Mucosa of descending colon (tissue), 3 donors: ENCODE results near the gene GDF2. TPM values are rescaled to one million over a fixed set of nuclear protein-coding genes. Genes with fewer than 3 reads are reported as not detected.

Source experiments
- ATAC-seq: fragments of 200-7000 bp; cut with Tn5 transposase; one replicate; pipeline ENCODE4 v1.9.1; 2020; ENCODE audit warnings: mild to moderate bottlenecking, moderate library complexity
- DNase-seq, 3 donors: peaks; one replicate each; pipeline ENCODE4 v3.0.0-alpha.2; 2020
- H3K36me3 ChIP-seq: fragments of 200-600 bp; one replicate; pipeline ENCODE4 v1.8.0; 2021; ENCODE audit warnings: low read depth, mild to moderate bottlenecking
- H3K4me1 ChIP-seq: fragments of 200-600 bp; one replicate; pipeline ENCODE4 v1.8.0; 2021; ENCODE audit warnings: low read depth, mild to moderate bottlenecking
- H3K4me3 ChIP-seq: fragments of 200-600 bp; one replicate; pipeline ENCODE4 v1.8.0; 2021; ENCODE audit warnings: mild to moderate bottlenecking
- H3K9me3 ChIP-seq: fragments of 200-600 bp; one replicate; pipeline ENCODE4 v1.8.0; 2021; ENCODE audit warnings: mild to moderate bottlenecking
- intact Hi-C, 2 donors: fragments of 100-400 bp; cut with DNase I in 1 of 2; cut with micrococcal nuclease in 1 of 2; formaldehyde crosslinking; loops; one replicate each; pipeline versions ENCODE4 v1.11.0 to v1.11.1; 2022; cut with DNase I, micrococcal nuclease
- total RNA-seq, 3 donors: library from RNA; stranded (reverse); fragmentation: NEBNext Ultra II Directional in 2 of 3; extraction: Animal tissue kit (Norgen Biotek cat#: 25700) in 2 of 3; gene quantifications; one replicate each; pipeline versions ENCODE4 v1.2.1 to v1.2.4, GENCODE V29; 2021 to 2023
- TF ChIP-seq, protein P1 (sequence below): fragments of 200-600 bp; IDR thresholded peaks from one replicate; pipeline ENCODE4 v1.8.0; 2022; ENCODE audit warnings: antibody characterized with exemption, mild to moderate bottlenecking
- donor health status: DM: no; HTN: no; CAD: no; lungs with moderate emphysema.
- donor health status: DM: no; HTN: no; CAD: no.
- donor health status: DM: no; HTN: yes; CAD: no.

GDF2 gene
- total RNA-seq, 3 donors from 2014 or later: not detected

DNA sequence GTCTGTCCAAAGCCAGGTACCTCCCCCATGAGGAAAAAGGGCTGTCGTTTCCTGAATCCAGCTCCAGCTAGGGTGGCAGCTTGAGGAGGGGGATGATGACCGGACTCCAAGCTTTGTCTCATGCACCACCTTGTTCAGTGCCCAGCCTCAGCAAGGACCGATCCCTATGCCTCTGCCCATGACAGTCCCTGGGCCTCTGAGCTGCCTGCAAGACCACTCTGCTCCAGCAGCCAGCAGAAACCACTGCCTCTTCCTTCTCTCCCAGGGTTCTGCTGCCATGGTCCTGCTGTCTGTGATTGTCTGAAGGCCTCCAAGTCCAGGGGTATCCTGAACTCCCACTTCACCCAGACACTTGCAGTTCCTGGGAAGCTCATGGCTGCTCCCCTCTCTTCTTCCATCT, 43.5 kb upstream of the GDF2 start:
- DNase-seq: no peak
- intact Hi-C loops: no loop called here
- Histone ChIP-seq H3K9me3 (no peaks in the 10 kb centered on the region), H3K36me3 (no peaks in the 10 kb centered on the region), H3K4me3 (no peak overlapping the region), H3K4me1 (peaks cover 2% of the 10 kb centered on the region)
- no peak for ATAC-seq
- TF ChIP-seq, protein P1, sequence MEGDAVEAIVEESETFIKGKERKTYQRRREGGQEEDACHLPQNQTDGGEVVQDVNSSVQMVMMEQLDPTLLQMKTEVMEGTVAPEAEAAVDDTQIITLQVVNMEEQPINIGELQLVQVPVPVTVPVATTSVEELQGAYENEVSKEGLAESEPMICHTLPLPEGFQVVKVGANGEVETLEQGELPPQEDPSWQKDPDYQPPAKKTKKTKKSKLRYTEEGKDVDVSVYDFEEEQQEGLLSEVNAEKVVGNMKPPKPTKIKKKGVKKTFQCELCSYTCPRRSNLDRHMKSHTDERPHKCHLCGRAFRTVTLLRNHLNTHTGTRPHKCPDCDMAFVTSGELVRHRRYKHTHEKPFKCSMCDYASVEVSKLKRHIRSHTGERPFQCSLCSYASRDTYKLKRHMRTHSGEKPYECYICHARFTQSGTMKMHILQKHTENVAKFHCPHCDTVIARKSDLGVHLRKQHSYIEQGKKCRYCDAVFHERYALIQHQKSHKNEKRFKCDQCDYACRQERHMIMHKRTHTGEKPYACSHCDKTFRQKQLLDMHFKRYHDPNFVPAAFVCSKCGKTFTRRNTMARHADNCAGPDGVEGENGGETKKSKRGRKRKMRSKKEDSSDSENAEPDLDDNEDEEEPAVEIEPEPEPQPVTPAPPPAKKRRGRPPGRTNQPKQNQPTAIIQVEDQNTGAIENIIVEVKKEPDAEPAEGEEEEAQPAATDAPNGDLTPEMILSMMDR: no peak

DNA sequence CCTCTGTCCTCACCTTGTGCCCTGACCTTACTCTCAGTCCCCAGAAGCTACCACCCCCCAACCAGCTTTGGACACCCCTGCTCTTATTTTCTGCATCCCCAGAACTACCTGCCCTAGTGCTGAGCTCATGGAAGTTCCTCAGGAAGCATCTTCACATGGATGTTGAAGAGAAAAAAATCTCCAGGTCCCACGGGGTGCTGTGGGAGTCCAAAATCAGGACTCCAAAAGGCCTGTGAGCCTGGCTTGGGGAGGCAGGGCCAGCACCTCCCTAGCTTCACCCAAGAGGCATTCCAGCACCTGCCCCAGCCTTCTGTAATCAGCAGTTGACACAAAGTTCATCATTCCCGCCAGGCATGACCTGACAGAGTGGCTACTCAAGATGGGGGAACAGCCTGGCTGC, 43.0 kb upstream of the GDF2 start:
- Histone ChIP-seq H3K4me1 (peaks cover 2% of the 10 kb centered on the region), H3K9me3 (no peaks in the 10 kb centered on the region), H3K36me3 (no peaks in the 10 kb centered on the region), H3K4me3 (no peak overlapping the region)
- DNase-seq: no peak
- intact Hi-C loops: no loop called here
- TF ChIP-seq, protein P1: no peak
- no peak for ATAC-seq

DNA sequence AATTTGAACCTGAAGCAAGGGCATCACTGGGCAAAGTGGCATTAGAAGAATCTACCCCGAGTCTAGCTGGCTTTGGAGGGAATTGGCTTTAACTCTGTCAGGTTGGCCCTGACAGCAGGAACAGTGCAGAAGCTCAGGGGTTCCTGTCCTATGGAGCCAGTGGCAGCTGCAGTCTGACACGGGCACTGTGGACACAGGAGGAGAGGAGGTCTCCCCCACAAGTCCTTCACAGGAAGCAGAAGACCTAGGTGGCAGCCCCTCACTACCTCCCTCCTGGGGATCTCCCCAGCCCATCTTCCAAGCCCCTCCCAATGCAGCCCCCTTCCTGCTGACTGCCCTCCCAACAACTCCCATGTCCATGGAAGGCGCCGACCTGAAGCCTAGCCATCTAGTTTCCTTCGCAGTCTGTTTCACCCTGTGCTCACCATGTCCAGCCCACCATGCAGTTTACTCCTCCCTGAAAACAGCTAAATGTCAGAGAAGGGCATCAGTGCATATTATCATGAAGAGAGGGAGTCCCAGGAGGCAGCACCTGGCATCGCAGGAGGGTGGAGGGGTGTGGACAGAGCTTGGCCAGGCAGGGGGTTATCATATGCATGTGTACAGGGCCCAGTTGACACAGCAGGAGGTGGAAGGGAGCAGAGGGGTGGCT, 40.1 kb upstream of the GDF2 start:
- DNase-seq (no peak), ATAC-seq (no peak)
- intact Hi-C loops: no loop called here
- no peaks in the 10 kb centered on the region for H3K4me1 ChIP-seq
- no peaks in the 10 kb centered on the region for H3K36me3 ChIP-seq
- no peaks in the 10 kb centered on the region for H3K9me3 ChIP-seq
- no peak overlapping the region for H3K4me3 ChIP-seq
- TF ChIP-seq, protein P1: no peak

DNA sequence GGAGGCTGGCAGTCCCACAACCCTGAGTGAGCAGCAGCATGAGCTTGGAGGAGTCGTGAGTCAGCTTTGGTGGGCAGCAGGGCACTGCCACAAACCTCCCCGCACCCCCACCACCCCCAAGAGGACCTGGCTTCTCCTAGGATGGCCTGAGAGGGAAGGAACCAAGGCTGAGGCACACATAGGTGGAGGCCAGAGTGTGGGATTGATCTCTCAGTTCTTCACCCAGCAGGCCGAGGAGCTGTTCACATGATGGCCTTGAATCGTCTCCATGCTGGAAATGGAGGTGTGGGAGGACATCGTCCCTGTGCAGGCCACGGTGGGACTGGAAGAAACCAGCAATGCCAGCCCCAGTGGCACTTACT, 39.6 kb upstream of the GDF2 start:
- no peak overlapping the region for H3K4me3 ChIP-seq
- DNase-seq (no peak), ATAC-seq (no peak)
- no peaks in the 10 kb centered on the region for H3K4me1 ChIP-seq
- H3K9me3 ChIP-seq: no peaks in the 10 kb centered on the region
- no peaks in the 10 kb centered on the region for H3K36me3 ChIP-seq
- TF ChIP-seq, protein P1: no peak
- intact Hi-C loops: no loop called here

GRCh38 chr10:47283101-47283630, 39.1 kb upstream of the GDF2 start:
- no peak for DNase-seq
- H3K36me3 ChIP-seq: no peaks in the 10 kb centered on the region
- TF ChIP-seq, protein P1: no peak
- H3K4me1 ChIP-seq: no peaks in the 10 kb centered on the region
- no peaks in the 10 kb centered on the region for H3K9me3 ChIP-seq
- H3K4me3 ChIP-seq: no peak overlapping the region
- intact Hi-C loops: no loop called here
- ATAC-seq: no peak
